H1 (cell line): ENCODE data around the gene BAG1. TPM values are rescaled to one million over a fixed set of nuclear protein-coding genes. Genes with fewer than 3 reads are reported as not detected.

Experiments used
- CTCF ChIA-PET: fragments of 300-600 bp; sonication (Branson Sonifier 250); formaldehyde crosslinking; loops from one replicate; lab custom pipeline; 2021; ENCODE audit not compliant: partially characterized antibody; lab: Charles Lee
- POLR2A ChIA-PET: fragments of 300-600 bp; sonication (Branson Sonifier 250); formaldehyde crosslinking; loops from one replicate; lab custom pipeline; 2021; ENCODE audit warnings: inconsistent platforms; ENCODE audit not compliant: partially characterized antibody; lab: Charles Lee
- DNase-seq, 2 experiments: peaks; one replicate each; pipeline versions ENCODE4 v3.0.0 to v3.0.0-alpha.2; 2010 to 2022; ENCODE audit warnings: low spot score in 2 of 2, low read depth in 1 of 2, mixed read lengths in 1 of 2
- FAIRE-seq: peaks from 2 replicates; lab custom pipeline; 2011; peaks lifted over from hg19 to GRCh38; lab: Jason Lieb, UNC
- H2AFZ ChIP-seq: 2 replicates; pipeline ENCODE4 v1.8.1; 2012; ENCODE audit warnings: low read length, inconsistent platforms
- H2AK5ac ChIP-seq: 2 replicates; pipeline ENCODE4 v1.6.1; 2013; ENCODE audit warnings: low read depth, low read length
- H2BK120ac ChIP-seq: replicated peaks from 2 replicates; pipeline ENCODE3; 2013; ENCODE audit warnings: low read depth, low read length, inconsistent platforms
- H2BK12ac ChIP-seq: 2 replicates; pipeline ENCODE4 v1.6.1; 2013; ENCODE audit warnings: low read depth, low read length
- H2BK15ac ChIP-seq: 2 replicates; pipeline ENCODE4 v1.6.1; 2013; ENCODE audit warnings: low read length
- H2BK20ac ChIP-seq: 2 replicates; pipeline ENCODE4 v1.6.1; 2013; ENCODE audit warnings: low read length
- H2BK5ac ChIP-seq: 2 replicates; pipeline ENCODE4 v1.6.1; 2013; ENCODE audit warnings: low read depth, low read length
- H3K14ac ChIP-seq: 2 replicates; pipeline ENCODE4 v1.6.1; 2013; ENCODE audit warnings: inconsistent platforms; ENCODE audit not compliant: insufficient read length
- H3K18ac ChIP-seq: 2 replicates; pipeline ENCODE4 v1.6.1; 2013; ENCODE audit warnings: low read length; ENCODE audit errors: extremely low read depth
- H3K23ac ChIP-seq: 2 replicates; pipeline ENCODE4 v1.6.1; 2013; ENCODE audit warnings: inconsistent platforms; ENCODE audit not compliant: insufficient read length
- H3K23me2 ChIP-seq: 2 replicates; pipeline ENCODE4 v1.6.1; 2013; ENCODE audit warnings: low read depth, low read length
- H3K27ac ChIP-seq: 2 replicates; pipeline ENCODE4 v1.6.1; 2011; ENCODE audit warnings: low read depth, low read length, inconsistent platforms
- H3K27me3 ChIP-seq, 4 experiments: replicated peaks in 1 of 4; 1 replicate in 1 of 4; 2 replicates in 3 of 4; pipeline versions ENCODE4 v1.6.1 to v1.8.1; 2011 to 2013; ENCODE audit warnings: low read length in 3 of 4, mild to moderate bottlenecking in 3 of 4, inconsistent platforms in 2 of 4, mixed read lengths in 2 of 4, moderate library complexity in 1 of 4; ENCODE audit not compliant: control insufficient read depth in 3 of 4, insufficient read depth in 3 of 4; ENCODE audit errors: extremely low read depth in 1 of 4
- H3K36me3 ChIP-seq, 4 experiments: 2 replicates each; pipeline versions ENCODE4 v1.6.1 to v1.8.1; 2011 to 2013; ENCODE audit warnings: mild to moderate bottlenecking in 4 of 4, low read length in 3 of 4, moderate library complexity in 2 of 4, control low read depth in 1 of 4, inconsistent platforms in 1 of 4; ENCODE audit not compliant: insufficient read depth in 4 of 4, control insufficient read depth in 2 of 4
- H3K4ac ChIP-seq: replicated peaks from 2 replicates; pipeline ENCODE3; 2013; ENCODE audit warnings: low read length, low read depth, mixed read lengths, inconsistent platforms; ENCODE audit not compliant: insufficient read length
- H3K4me1 ChIP-seq, 4 experiments: replicated peaks in 1 of 4; 1 replicate in 1 of 4; 2 replicates in 3 of 4; pipeline versions ENCODE4 v1.6.1 to v1.8.1; 2011 to 2013; ENCODE audit warnings: low read length in 3 of 4, inconsistent platforms in 2 of 4, mixed read lengths in 1 of 4; ENCODE audit not compliant: insufficient read depth in 4 of 4, control insufficient read depth in 3 of 4
- H3K4me2 ChIP-seq, 2 experiments: 2 replicates each; pipeline versions ENCODE4 v1.6.1 to v1.8.1; 2011 to 2013; ENCODE audit warnings: low read depth in 2 of 2, low read length in 2 of 2, control low read depth in 1 of 2, inconsistent platforms in 1 of 2, mild to moderate bottlenecking in 1 of 2; ENCODE audit not compliant: insufficient read depth in 1 of 2
- H3K4me3 ChIP-seq, 4 experiments: fragments of 200-600, 300-600 bp in 1 of 4; sonication (generic), shearing (Covaris generic), sonication (Bioruptor Twin) in 1 of 4; 2 replicates each; pipeline versions ENCODE4 v1.5.1 to v1.8.1; 2011 to 2016; ENCODE audit warnings: low read length in 4 of 4, low read depth in 3 of 4, control low read depth in 2 of 4, inconsistent platforms in 2 of 4, mild to moderate bottlenecking in 2 of 4, mixed read lengths in 1 of 4, moderate library complexity in 1 of 4; ENCODE audit not compliant: insufficient read depth in 2 of 4; ENCODE audit errors: extremely low read depth in 1 of 4
- H3K56ac ChIP-seq: replicated peaks from 2 replicates; pipeline ENCODE3; 2013; ENCODE audit warnings: low read depth, mild to moderate bottlenecking, mixed read lengths, low read length, inconsistent platforms; ENCODE audit not compliant: insufficient read length
- H3K79me1 ChIP-seq: 2 replicates; pipeline ENCODE4 v1.6.1; 2013; ENCODE audit warnings: low read depth, low read length, control low read depth
- H3K79me2 ChIP-seq, 2 experiments: 2 replicates each; pipeline versions ENCODE4 v1.6.1 to v1.8.1; 2012 to 2013; ENCODE audit warnings: low read length in 2 of 2, mild to moderate bottlenecking in 2 of 2, inconsistent platforms in 1 of 2; ENCODE audit not compliant: insufficient read depth in 2 of 2, control insufficient read depth in 1 of 2
- H3K9ac ChIP-seq, 4 experiments: replicated peaks in 1 of 4; 1 replicate in 1 of 4; 2 replicates in 3 of 4; pipeline versions ENCODE4 v1.6.1 to v1.8.1; 2011 to 2013; ENCODE audit warnings: low read depth in 3 of 4, low read length in 3 of 4, control low read depth in 2 of 4, mild to moderate bottlenecking in 2 of 4, moderate library complexity in 2 of 4, inconsistent platforms in 1 of 4; ENCODE audit errors: extremely low read depth in 1 of 4
- H3K9me3 ChIP-seq, 2 experiments: 2 replicates each; pipeline versions ENCODE4 v1.6.1 to v1.8.1; 2012 to 2013; ENCODE audit warnings: mild to moderate bottlenecking in 2 of 2, moderate library complexity in 2 of 2, control low read depth in 1 of 2, inconsistent platforms in 1 of 2, low read depth in 1 of 2, low read length in 1 of 2, mixed read lengths in 1 of 2; ENCODE audit not compliant: insufficient read depth in 2 of 2
- H4K20me1 ChIP-seq, 2 experiments: replicated peaks in 1 of 2; 2 replicates each; pipeline versions ENCODE3 to v1.8.1; 2011 to 2013; ENCODE audit warnings: inconsistent platforms in 2 of 2, low read length in 2 of 2, mild to moderate bottlenecking in 1 of 2; ENCODE audit not compliant: insufficient read depth in 2 of 2, control insufficient read depth in 1 of 2
- H4K5ac ChIP-seq: 2 replicates; pipeline ENCODE4 v1.6.1; 2013; ENCODE audit warnings: low read length, low read depth, mixed read lengths, inconsistent platforms; ENCODE audit not compliant: insufficient read length
- H4K8ac ChIP-seq: 2 replicates; pipeline ENCODE4 v1.8.0; 2013; ENCODE audit warnings: mild to moderate bottlenecking, moderate library complexity, low read length, inconsistent platforms; ENCODE audit not compliant: insufficient read depth; ENCODE audit errors: extremely low read depth
- H4K91ac ChIP-seq: replicated peaks from 2 replicates; pipeline ENCODE3; 2013; ENCODE audit warnings: low read length, mixed read lengths, inconsistent platforms; ENCODE audit not compliant: insufficient read length
- SIRT6 ChIP-seq: IDR thresholded peaks from one replicate; pipeline ENCODE4 v1.7.1; 2012; ENCODE audit warnings: low read length, inconsistent platforms
- WGBS, 2 experiments: shearing (Covaris generic) in 1 of 2; methylation state at CpG; one replicate each; pipeline versions ENCODE4 v1.1.6 to v1.1.7; 2013 to 2015; ENCODE audit warnings: low lambda C conversion rate in 2 of 2, mixed read lengths in 2 of 2, inconsistent platforms in 1 of 2, low coverage in 1 of 2, missing lambda C conversion rate in 1 of 2; ENCODE audit not compliant: insufficient replicate concordance in 2 of 2, insufficient coverage in 1 of 2, insufficient read length in 1 of 2; ENCODE audit errors: extremely low coverage in 1 of 2, missing lambda C conversion rate in 1 of 2; 5-methylcytosine and 5-hydroxymethylcytosine counted together
- polyA plus RNA-seq, 7 experiments: library from polyadenylated mRNA; depleted of rRNA in 3 of 7; stranded (reverse) in 5 of 7; unstranded in 2 of 7; fragments of >200 nt in 5 of 7; fragments of 200-250 nt in 2 of 7; gene quantifications; 1 replicate in 5 of 7; 2 replicates in 1 of 7; 4 replicates in 1 of 7; pipeline versions ENCODE4 v1.2.1 to v1.2.3, GENCODE V29; 2011 to 2013; ENCODE audit warnings: missing spikeins in 2 of 7, mixed read lengths in 2 of 7
- total RNA-seq: library from RNA; stranded (reverse); fragmentation: NEBNext Ultra II Directional; extraction: Animal tissue kit (Norgen Biotek cat#: 25700); gene quantifications from 2 replicates; pipeline ENCODE4 v1.2.1, GENCODE V29; 2021

The BAG1 gene
- total and polyA plus RNA-seq, 2 of the 8 experiments (the other 6 are each of a cell fraction or from before 2014, with no cell fraction given), result 14.7 to 59.8 TPM

- no peaks in the 10 kb centered on the region for H3K27me3 ChIP-seq
- ChIA-PET POLR2A (interaction anchor here (0.6 to 2.2 kb wide), 6 partner anchors 9 to 811 kb away, joined by 3 to 10 read pairs (median 4); partner anchors contain the start of gene SPINK4), CTCF (interaction anchor here (0.9 to 2.7 kb wide), 4 partner anchors 9 to 23 kb away, joined by 3 to 13 read pairs (median 3); partner anchors contain the start of gene SPINK4)
- no peak overlapping the region for H2BK12ac ChIP-seq
- H4K91ac ChIP-seq, result no peak overlapping the region
- no peaks in the 10 kb centered on the region for H3K9me3 ChIP-seq
- no peak overlapping the region for H2BK15ac ChIP-seq
- WGBS, 2 experiments, result 82% methylated on average over 3 of the region's 3 CpGs; no CpG with 5 or more reads in 1 of the 2 experiments
- no peaks in the 10 kb centered on the region for H3K4me1 ChIP-seq
- H2BK120ac ChIP-seq, result no peak overlapping the region
- DNase-seq, result no peak
- H3K23me2 ChIP-seq, result no peaks in the 10 kb centered on the region; the same call in 1 of the 2 replicates
- no peaks in the 10 kb centered on the region for H3K79me1 ChIP-seq
- H2BK5ac ChIP-seq, result no peak overlapping the region
- H3K36me3 ChIP-seq, result peaks cover 4 to 11% (median 9%) of the 10 kb centered on the region in 4 experiments; a peak in 7 of 8 replicates
- no peak overlapping the region for H2AK5ac ChIP-seq
- H3K23ac ChIP-seq, result no peak overlapping the region
- no peak overlapping the region for H3K18ac ChIP-seq
- H4K8ac ChIP-seq, result no peak overlapping the region
- H3K14ac ChIP-seq, result no peak overlapping the region
- no peak overlapping the region for H3K4ac ChIP-seq
- no peak overlapping the region for H2AFZ ChIP-seq
- no peak overlapping the region for H3K27ac ChIP-seq
- no peak for TF ChIP-seq SIRT6
- no peak for FAIRE-seq
- no peak overlapping the region for H3K9ac ChIP-seq
- no peak overlapping the region for H3K4me3 ChIP-seq
- no peak overlapping the region for H3K56ac ChIP-seq
- H2BK20ac ChIP-seq, result no peak overlapping the region
- H4K20me1 ChIP-seq, result peaks cover 0 to 2% of the 10 kb centered on the region in 2 experiments
- H3K79me2 ChIP-seq, result no peaks in the 10 kb centered on the region
- no peak overlapping the region for H3K4me2 ChIP-seq
- H4K5ac ChIP-seq, result no peak overlapping the region
These were observed 15.9 kb downstream of the BAG1 start for GRCh38 chr9:33248606-33249005.
